ENCODE results near the gene MAFF. TPM values are rescaled to one million over a fixed set of nuclear protein-coding genes. Genes with fewer than 3 reads are reported as not detected.

MAFF gene
- total RNA-seq, 1 donor from 2014 or later: 119 TPM

Other genes with a start within 250 kb of the MAFF start
- gene C22orf23, start 248.4 kb upstream of the MAFF start, total RNA-seq: 0.41 TPM in 1 of 2 replicates, not detected in the other
- gene POLR2F, start 248.3 kb upstream of the MAFF start, total RNA-seq: 93.6 and 115 TPM in 2 replicates
- gene SOX10, start 217.4 kb upstream of the MAFF start, total RNA-seq: not detected in 2 replicates
- 8.9 and 12.8 TPM in 2 replicates for gene PICK1, start 144.6 kb upstream of the MAFF start, total RNA-seq
- not detected in 2 replicates for gene SLC16A8, start 117.8 kb upstream of the MAFF start, total RNA-seq
- 0.24 and 0.93 TPM in 2 replicates for gene BAIAP2L2, start 91.3 kb upstream of the MAFF start, total RNA-seq
- 4.7 and 7.6 TPM in 2 replicates for gene PLA2G6, start 20.2 kb upstream of the MAFF start, total RNA-seq
- 128 and 165 TPM in 2 replicates for gene TMEM184B, start 71.0 kb downstream of the MAFF start, total RNA-seq
- 142 and 187 TPM in 2 replicates for gene CSNK1E, start 115.4 kb downstream of the MAFF start, total RNA-seq